ENCODE data around the gene DNAI2. TPM values are rescaled to one million over a fixed set of nuclear protein-coding genes. Genes with fewer than 3 reads are reported as not detected.

Gene DNAI2
- total RNA-seq, 6 donors from 2014 or later, result 0.29 to 16.1 (median 3.7) TPM

DNA sequence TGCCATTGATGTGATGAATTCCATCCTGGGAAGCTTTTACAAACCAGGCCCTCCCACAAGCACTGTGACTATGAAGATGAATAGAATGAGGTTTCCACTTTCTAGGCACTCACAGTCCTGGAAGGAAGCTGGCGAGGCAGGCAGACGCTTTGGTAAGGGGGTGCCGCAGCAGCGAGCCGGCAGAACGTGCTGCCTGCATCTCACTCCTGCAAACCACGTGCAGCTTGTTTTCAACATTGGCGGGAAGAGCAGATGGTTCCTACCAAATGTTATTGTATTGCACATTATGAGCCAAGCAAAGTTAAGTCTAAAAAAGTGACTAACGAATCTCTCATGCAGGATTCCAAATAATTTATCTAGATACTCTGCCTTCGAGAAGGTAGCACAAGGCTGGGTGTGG is 3.7 kb upstream of the DNAI2 start:
- Histone ChIP-seq H3K4me1 (peaks cover 6 to 39% (median 24%) of the 10 kb centered on the region in 4 donors), H3K36me3 (no peaks in the 10 kb centered on the region), H3K9me3 (no peaks in the 10 kb centered on the region), H3K27me3 (no peaks in the 10 kb centered on the region), H3K4me3 (no peak overlapping the region), H3K27ac (no peak overlapping the region)
- TF ChIP-seq POLR2AphosphoS5 (IDR thresholded peaks at IDR 0.05) (no peak), EP300 (IDR thresholded peaks at IDR 0.05) (no peak), POLR2A (IDR thresholded peaks at IDR 0.05) (no peak)
- TF ChIP-seq, protein P1, sequence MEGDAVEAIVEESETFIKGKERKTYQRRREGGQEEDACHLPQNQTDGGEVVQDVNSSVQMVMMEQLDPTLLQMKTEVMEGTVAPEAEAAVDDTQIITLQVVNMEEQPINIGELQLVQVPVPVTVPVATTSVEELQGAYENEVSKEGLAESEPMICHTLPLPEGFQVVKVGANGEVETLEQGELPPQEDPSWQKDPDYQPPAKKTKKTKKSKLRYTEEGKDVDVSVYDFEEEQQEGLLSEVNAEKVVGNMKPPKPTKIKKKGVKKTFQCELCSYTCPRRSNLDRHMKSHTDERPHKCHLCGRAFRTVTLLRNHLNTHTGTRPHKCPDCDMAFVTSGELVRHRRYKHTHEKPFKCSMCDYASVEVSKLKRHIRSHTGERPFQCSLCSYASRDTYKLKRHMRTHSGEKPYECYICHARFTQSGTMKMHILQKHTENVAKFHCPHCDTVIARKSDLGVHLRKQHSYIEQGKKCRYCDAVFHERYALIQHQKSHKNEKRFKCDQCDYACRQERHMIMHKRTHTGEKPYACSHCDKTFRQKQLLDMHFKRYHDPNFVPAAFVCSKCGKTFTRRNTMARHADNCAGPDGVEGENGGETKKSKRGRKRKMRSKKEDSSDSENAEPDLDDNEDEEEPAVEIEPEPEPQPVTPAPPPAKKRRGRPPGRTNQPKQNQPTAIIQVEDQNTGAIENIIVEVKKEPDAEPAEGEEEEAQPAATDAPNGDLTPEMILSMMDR (IDR thresholded peaks at IDR 0.05), result no peak
- ATAC-seq (ENCODE audit: low FRiP score in 2 of 2), result no peak
- 62 to 69% methylated on average over 10 of the region's 10 CpGs for WGBS, 2 donors
- DNase-seq, result no peak

GRCh38 chr17:74271281-74271680 is 2.8 kb upstream of the DNAI2 start:
- Histone ChIP-seq H3K9me3 (no peaks in the 10 kb centered on the region), H3K27ac (no peak overlapping the region), H3K4me1 (peaks cover 6 to 39% (median 24%) of the 10 kb centered on the region in 4 donors), H3K27me3 (no peaks in the 10 kb centered on the region), H3K4me3 (no peak overlapping the region), H3K36me3 (no peaks in the 10 kb centered on the region)
- WGBS, 2 donors, result 64 to 79% methylated on average over 3 of the region's 3 CpGs
- ATAC-seq (ENCODE audit: low FRiP score in 2 of 2) (no peak), DNase-seq (no peak)
- TF ChIP-seq EP300 (IDR thresholded peaks at IDR 0.05) (no peak), POLR2A (IDR thresholded peaks at IDR 0.05) (no peak), POLR2AphosphoS5 (IDR thresholded peaks at IDR 0.05) (no peak)
- TF ChIP-seq, protein P1 (IDR thresholded peaks at IDR 0.05), result no peak

DNA sequence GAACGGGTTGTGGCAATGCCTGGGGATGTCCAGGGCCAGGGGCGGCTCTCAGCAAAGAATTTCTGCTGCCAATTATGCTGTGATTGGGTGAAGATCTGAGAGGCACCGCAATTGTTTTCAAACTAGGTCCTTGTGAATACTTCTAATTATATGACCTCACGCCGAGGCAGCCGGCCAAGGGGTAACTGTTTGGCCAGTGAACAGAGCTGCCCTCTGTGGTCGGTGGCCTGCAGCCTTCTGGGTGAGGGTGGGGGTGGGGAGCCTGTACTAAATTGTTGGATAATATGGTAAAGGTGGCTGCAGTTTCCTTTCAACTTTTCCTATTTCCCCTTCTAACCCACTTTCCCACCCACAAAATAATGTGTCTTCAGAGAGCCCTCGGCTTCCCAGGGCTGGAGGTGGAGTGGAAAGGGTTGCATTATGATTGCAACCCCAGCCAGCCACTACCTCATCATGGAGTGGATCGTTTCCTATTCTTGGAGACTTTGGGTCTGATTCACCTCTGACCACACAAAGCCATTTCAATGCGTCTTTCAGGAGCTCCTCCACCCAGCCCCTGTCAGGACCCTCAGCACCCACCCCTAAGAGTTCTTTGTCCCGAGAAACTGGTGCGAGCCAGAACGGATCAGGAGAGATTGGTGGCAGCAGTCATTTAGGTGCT is 2.0 kb upstream of the DNAI2 start:
- Histone ChIP-seq H3K4me3 (no peak overlapping the region), H3K9me3 (no peaks in the 10 kb centered on the region), H3K27me3 (no peaks in the 10 kb centered on the region), H3K4me1 (peaks cover 6 to 39% (median 24%) of the 10 kb centered on the region in 4 donors), H3K36me3 (no peaks in the 10 kb centered on the region), H3K27ac (no peak overlapping the region)
- TF ChIP-seq, protein P1 (IDR thresholded peaks at IDR 0.05), result no peak
- TF ChIP-seq EP300 (IDR thresholded peaks at IDR 0.05), result no peak
- TF ChIP-seq POLR2AphosphoS5 (IDR thresholded peaks at IDR 0.05), result no peak
- TF ChIP-seq POLR2A (IDR thresholded peaks at IDR 0.05), result no peak
- WGBS, 2 donors, result 61 to 72% methylated on average over 13 of the region's 13 CpGs
- ATAC-seq (ENCODE audit: low FRiP score in 2 of 2) (peak in 1 of 2 donors; percentile 78), DNase-seq (peak; percentile 74 to 80)

DNA sequence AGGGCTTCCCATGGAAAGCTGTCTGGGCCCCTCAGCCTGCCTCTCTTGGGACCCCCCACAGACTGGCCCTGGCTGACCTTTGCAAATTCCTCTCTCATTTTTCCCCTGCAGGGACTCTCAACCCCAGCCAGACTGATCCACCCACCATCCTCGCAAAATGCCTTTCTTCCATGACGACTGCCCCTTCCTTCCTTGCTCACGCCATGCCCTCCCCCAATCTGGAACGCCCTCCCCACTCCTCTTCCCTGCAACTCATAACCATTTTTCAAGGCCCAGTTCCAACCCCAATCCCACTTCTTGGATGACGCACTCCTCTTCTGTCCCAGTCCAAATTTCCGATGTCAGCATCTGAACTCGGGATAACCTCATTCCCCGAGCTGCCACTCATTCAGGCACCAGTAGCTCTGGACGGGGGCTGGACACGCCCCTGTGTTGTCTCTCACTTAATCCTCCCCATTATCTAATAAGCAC is 1.3 kb upstream of the DNAI2 start:
- TF ChIP-seq POLR2AphosphoS5 (IDR thresholded peaks at IDR 0.05) (no peak), EP300 (IDR thresholded peaks at IDR 0.05) (no peak)
- TF ChIP-seq, protein P1 (IDR thresholded peaks at IDR 0.05), result no peak
- no peak overlapping the region for H3K4me3 ChIP-seq
- no peaks in the 10 kb centered on the region for H3K9me3 ChIP-seq
- no peak for DNase-seq
- H3K4me1 ChIP-seq, result peaks cover 6 to 39% (median 24%) of the 10 kb centered on the region in 4 donors
- peak in 1 of 2 donors; percentile 79 for ATAC-seq (ENCODE audit: low FRiP score in 2 of 2)
- H3K36me3 ChIP-seq, result no peaks in the 10 kb centered on the region
- H3K27me3 ChIP-seq, result no peaks in the 10 kb centered on the region
- 71 to 77% methylated on average over 9 of the region's 10 CpGs for WGBS, 2 donors
- no peak overlapping the region for H3K27ac ChIP-seq

Data from upper lobe of left lung (tissue), 6 donors.